ENCODE data around the gene SSTR3. TPM values are rescaled to one million over a fixed set of nuclear protein-coding genes. Genes with fewer than 3 reads are reported as not detected.

The SSTR3 gene
- total RNA-seq, 1 experiment from 2014 or later: not detected

DNA sequence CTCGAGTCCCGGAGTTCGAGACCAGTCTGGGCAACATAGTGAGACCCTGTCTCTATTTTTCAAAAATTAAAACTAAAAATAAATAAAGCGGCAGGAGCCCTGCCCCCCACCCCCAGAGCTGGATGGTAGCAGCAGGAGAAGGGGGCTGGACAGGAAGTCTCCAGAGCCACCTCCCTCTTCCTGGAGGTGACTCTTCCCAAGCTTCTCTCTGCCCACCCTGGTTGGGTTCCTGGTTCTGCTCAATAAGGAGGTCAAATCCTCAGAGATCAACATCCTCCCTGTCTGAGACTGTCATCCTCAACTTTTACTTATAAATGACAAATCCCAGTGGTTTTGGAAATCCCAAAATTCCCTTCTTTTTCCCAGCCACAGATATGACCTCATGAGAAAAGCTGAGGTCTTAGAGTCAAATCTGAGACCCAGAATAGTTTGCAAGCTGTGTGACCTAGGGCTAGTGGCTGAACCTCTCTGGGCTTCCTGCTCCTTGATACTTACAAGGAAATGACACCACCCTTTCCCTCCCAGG, 25.2 kb downstream of the SSTR3 start:
- Mint-ChIP-seq H3K36me3 (ENCODE audit: insufficient read depth, unreplicated experiment) (peaks cover 17% of the 10 kb centered on the region), H3K27ac (ENCODE audit: low read depth, unreplicated experiment) (no peak overlapping the region), H3K4me3 (ENCODE audit: unreplicated experiment) (no peak overlapping the region), H3K27me3 (ENCODE audit: insufficient read depth, unreplicated experiment) (no peaks in the 10 kb centered on the region), H3K4me1 (ENCODE audit: insufficient read depth, unreplicated experiment) (peaks cover 21% of the 10 kb centered on the region), H3K9me3 (ENCODE audit: unreplicated experiment) (no peaks in the 10 kb centered on the region)
- ChIA-PET POLR2A (interaction anchor here (0.6 to 1.6 kb wide), 3 partner anchors 10 to 474 kb away, joined by 3 to 5 read pairs (median 5); no protein-coding TSS in a partner anchor), CTCF (interaction anchor here (0.7 to 1.3 kb wide), 2 partner anchors 20 to 83 kb away, joined by 3 to 4 read pairs; no protein-coding TSS in a partner anchor)
- TF ChIP-seq CTCF (IDR thresholded peaks at IDR 0.05; ENCODE audit: unreplicated experiment): no peak
- intact Hi-C loops (cut with micrococcal nuclease): no loop called here
- no TSS peak for BruUV-seq (replicated peaks)
- DNase-seq (ENCODE audit: unreplicated experiment): no peak

- H3K9me3 Mint-ChIP-seq (ENCODE audit: unreplicated experiment): no peaks in the 10 kb centered on the region
- peaks cover 21% of the 10 kb centered on the region for H3K4me1 Mint-ChIP-seq (ENCODE audit: insufficient read depth, unreplicated experiment)
- no peak overlapping the region for H3K4me3 Mint-ChIP-seq (ENCODE audit: unreplicated experiment)
- no peak for TF ChIP-seq CTCF (IDR thresholded peaks at IDR 0.05; ENCODE audit: unreplicated experiment)
- H3K36me3 Mint-ChIP-seq (ENCODE audit: insufficient read depth, unreplicated experiment): peaks cover 17% of the 10 kb centered on the region
- BruUV-seq (replicated peaks): no TSS peak
- ChIA-PET CTCF (interaction anchor here (0.7 to 1.3 kb wide), 2 partner anchors 20 to 82 kb away, joined by 3 to 4 read pairs; no protein-coding TSS in a partner anchor), POLR2A (interaction anchor here (1.4 to 1.6 kb wide), 2 partner anchors 10 to 11 kb away, joined by 5 read pairs; no protein-coding TSS in a partner anchor)
- H3K27me3 Mint-ChIP-seq (ENCODE audit: insufficient read depth, unreplicated experiment): no peaks in the 10 kb centered on the region
- DNase-seq (ENCODE audit: unreplicated experiment): peak; percentile 77
- intact Hi-C loops (cut with micrococcal nuclease): no loop called here
- H3K27ac Mint-ChIP-seq (ENCODE audit: low read depth, unreplicated experiment): no peak overlapping the region
Observed at GRCh38 chr22:37186228-37186996, 25.9 kb downstream of the SSTR3 start.

GRCh38 chr22:37185646-37186227, 26.5 kb downstream of the SSTR3 start:
- Mint-ChIP-seq H3K4me3 (ENCODE audit: unreplicated experiment) (no peak overlapping the region), H3K27me3 (ENCODE audit: insufficient read depth, unreplicated experiment) (no peaks in the 10 kb centered on the region), H3K36me3 (ENCODE audit: insufficient read depth, unreplicated experiment) (peaks cover 17% of the 10 kb centered on the region), H3K9me3 (ENCODE audit: unreplicated experiment) (no peaks in the 10 kb centered on the region), H3K27ac (ENCODE audit: low read depth, unreplicated experiment) (no peak overlapping the region), H3K4me1 (ENCODE audit: insufficient read depth, unreplicated experiment) (peaks cover 21% of the 10 kb centered on the region)
- intact Hi-C loops (cut with micrococcal nuclease): no loop called here
- ChIA-PET CTCF (no interaction called here), POLR2A (no interaction called here)
- no peak for TF ChIP-seq CTCF (IDR thresholded peaks at IDR 0.05; ENCODE audit: unreplicated experiment)
- DNase-seq (ENCODE audit: unreplicated experiment): no peak
- no TSS peak for BruUV-seq (replicated peaks)

DNA sequence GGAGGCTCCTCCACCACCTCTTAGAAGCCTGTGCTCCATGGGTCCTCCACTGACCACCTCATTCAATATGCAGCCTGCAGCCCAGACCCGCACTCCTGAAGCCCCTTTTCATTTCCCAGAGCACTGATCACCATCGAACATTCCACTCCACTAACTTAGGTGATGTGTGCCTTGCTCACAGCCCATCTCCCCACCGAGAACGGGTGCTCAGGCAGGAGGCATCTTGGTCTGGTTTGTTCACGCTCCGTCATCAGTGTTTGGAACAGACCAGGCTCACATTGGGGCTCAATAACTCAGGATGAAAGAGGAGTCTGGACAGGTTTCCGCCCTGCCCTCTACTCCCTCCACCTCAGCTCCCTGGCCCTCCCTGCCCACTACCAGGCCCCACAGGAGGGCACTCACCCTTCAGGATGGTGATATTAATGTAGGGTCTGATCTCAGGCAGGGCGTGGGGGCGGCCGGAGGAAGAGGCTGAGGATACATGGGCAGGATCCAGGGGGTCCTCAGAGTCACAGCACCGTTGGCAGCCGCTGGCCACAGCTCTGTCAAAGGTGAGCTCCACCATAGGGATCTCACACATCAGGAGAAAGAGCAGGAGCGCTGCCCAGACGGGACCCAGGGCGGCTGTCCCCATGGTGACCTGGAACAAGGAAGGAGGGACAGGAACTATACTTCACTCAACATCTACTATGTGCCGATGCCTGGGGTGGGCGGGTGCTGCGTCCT, 27.3 kb downstream of the SSTR3 start:
- CTCF ChIA-PET: no interaction called here
- intact Hi-C loops (cut with micrococcal nuclease): no loop called here
- H3K9me3 Mint-ChIP-seq (ENCODE audit: unreplicated experiment): no peaks in the 10 kb centered on the region
- no peaks in the 10 kb centered on the region for H3K27me3 Mint-ChIP-seq (ENCODE audit: insufficient read depth, unreplicated experiment)
- H3K27ac Mint-ChIP-seq (ENCODE audit: low read depth, unreplicated experiment): no peak overlapping the region
- DNase-seq (ENCODE audit: unreplicated experiment): no peak
- no peak for TF ChIP-seq CTCF (IDR thresholded peaks at IDR 0.05; ENCODE audit: unreplicated experiment)
- POLR2A ChIA-PET: interaction anchor here (0.6 kb wide), 1 partner anchor 181 kb away, joined by 3 read pairs; no protein-coding TSS in a partner anchor
- no peak overlapping the region for H3K4me3 Mint-ChIP-seq (ENCODE audit: unreplicated experiment)
- no TSS peak for BruUV-seq (replicated peaks)
- peaks cover 23% of the 10 kb centered on the region for H3K4me1 Mint-ChIP-seq (ENCODE audit: insufficient read depth, unreplicated experiment)
- H3K36me3 Mint-ChIP-seq (ENCODE audit: insufficient read depth, unreplicated experiment): peaks cover 17% of the 10 kb centered on the region

Measured in MCF 10A (cell line).